Panc1 (cell line): ENCODE data around the gene NR6A1. TPM values are rescaled to one million over a fixed set of nuclear protein-coding genes. Genes with fewer than 3 reads are reported as not detected.

Source experiments
- ATAC-seq: fragments of 200-7000 bp; cut with Tn5 transposase; 2 replicates; pipeline ENCODE4 v1.9.1; 2020; ENCODE audit warnings: mild to moderate bottlenecking, moderate library complexity
- BruUV-seq: library from RNA; stranded (reverse); fragments of 400-500 nt; replicated peaks from 2 replicates; lab custom pipeline; 2021; lab: Mats Ljungman, UMichigan
- CTCF ChIA-PET: fragments of 300-600 bp; sonication (Branson Sonifier 250); formaldehyde crosslinking; loops from one replicate; lab custom pipeline; 2022; ENCODE audit warnings: antibody characterized with exemption; lab: Charles Lee
- POLR2A ChIA-PET: fragments of 300-600 bp; sonication (Branson Sonifier 250); formaldehyde crosslinking; loops from one replicate; lab custom pipeline; 2022; ENCODE audit warnings: antibody characterized with exemption; lab: Charles Lee
- DNase-seq: peaks from one replicate; pipeline ENCODE4 v3.0.0-alpha.2; 2010; ENCODE audit warnings: low read depth, low spot score
- H3K27ac ChIP-seq: 2 replicates; pipeline ENCODE4 v1.5.1; 2011; ENCODE audit warnings: mild to moderate bottlenecking, low read length, inconsistent platforms
- H3K27me3 ChIP-seq: fragments of 200-500 bp; sonication (Bioruptor generic); 2 replicates; pipeline ENCODE4 v1.6.0; 2014; ENCODE audit warnings: low read length, inconsistent platforms; ENCODE audit not compliant: control insufficient read depth, insufficient read depth
- H3K36me3 ChIP-seq: fragments of 200-500 bp; sonication (Bioruptor generic); 2 replicates; pipeline ENCODE4 v1.5.1; 2014; ENCODE audit warnings: inconsistent platforms, mild to moderate bottlenecking, low read length, moderate library complexity; ENCODE audit not compliant: control insufficient read depth, insufficient read depth
- H3K4me1 ChIP-seq: 2 replicates; pipeline ENCODE4 v1.5.1; 2011; ENCODE audit warnings: inconsistent platforms, mild to moderate bottlenecking, low read length, moderate library complexity; ENCODE audit not compliant: control insufficient read depth, insufficient read depth
- H3K4me3 ChIP-seq, 2 experiments: 2 replicates each; pipeline ENCODE4 v1.5.1; 2011 to 2012; ENCODE audit warnings: low read depth in 2 of 2, low read length in 2 of 2, mild to moderate bottlenecking in 2 of 2, inconsistent platforms in 1 of 2, moderate library complexity in 1 of 2
- H3K9me3 ChIP-seq: fragments of 200-500 bp; sonication (Bioruptor generic); 2 replicates; pipeline ENCODE4 v1.5.1; 2014; ENCODE audit warnings: low read depth, mild to moderate bottlenecking, inconsistent platforms, low read length, moderate library complexity; ENCODE audit not compliant: control insufficient read depth, insufficient read depth
- CTCF ChIP-seq: fragments of 450-650 bp; IDR thresholded peaks from 2 replicates; pipeline ENCODE4 v1.5.1; 2017; ENCODE audit warnings: mild to moderate bottlenecking
- POLR2AphosphoS5 ChIP-seq: IDR thresholded peaks from 2 replicates; pipeline ENCODE4 v1.6.1; 2012; ENCODE audit warnings: mild to moderate bottlenecking, low read depth, low read length, moderate library complexity
- REST ChIP-seq, 2 experiments: IDR thresholded peaks; 2 replicates each; pipeline ENCODE4 v1.6.1; 2011 to 2012; ENCODE audit warnings: low read depth in 2 of 2, control low read depth in 1 of 2, low read length in 1 of 2, mild to moderate bottlenecking in 1 of 2, moderate library complexity in 1 of 2; ENCODE audit not compliant: insufficient read depth in 1 of 2
- SIN3A ChIP-seq: IDR thresholded peaks from 2 replicates; pipeline ENCODE4 v1.6.1; 2012; ENCODE audit warnings: low read depth, mild to moderate bottlenecking, low read length, moderate library complexity, borderline replicate concordance; ENCODE audit not compliant: insufficient read depth
- TCF7L2 ChIP-seq: IDR thresholded peaks from 2 replicates; pipeline ENCODE4 v1.6.1; 2011; ENCODE audit warnings: mild to moderate bottlenecking, low read depth, low read length, inconsistent platforms
- in situ Hi-C: cut with HindIII; loops from 2 replicates; pipeline ENCODE4 v1.10.0; 2016; ENCODE audit warnings: low sequenced_read_pairs, low pct_unique_long_range_greater_than_20kb
- intact Hi-C: fragments of 100-400 bp; cut with micrococcal nuclease; formaldehyde crosslinking; loops from one replicate; pipeline ENCODE4 v1.10.0; 2022; ENCODE audit not compliant: unreplicated experiment
- total RNA-seq: library from RNA; stranded (reverse); gene quantifications from one replicate; pipeline ENCODE4 v1.2.1, GENCODE V29; 2021; ENCODE audit not compliant: unreplicated experiment

NR6A1 gene
- total RNA-seq, 1 experiment from 2014 or later = 7.6 TPM

GRCh38 chr9:124472770-124473169 is 298.3 kb downstream of the NR6A1 start:
- no TSS peak for BruUV-seq
- TF ChIP-seq TCF7L2 (no peak), POLR2AphosphoS5 (no peak), REST (IDR thresholded peaks at IDR 0.05; ENCODE audit: insufficient read depth in 1 of 2, low read depth in 2 of 2, low read length in 1 of 2) (no peak), SIN3A (no peak), CTCF (no peak)
- H3K36me3 ChIP-seq = no peaks in the 10 kb centered on the region
- intact Hi-C loops (no loop called here), in situ Hi-C loops (no loop called here)
- no peaks in the 10 kb centered on the region for H3K27me3 ChIP-seq
- ChIA-PET POLR2A (no interaction called here), CTCF (no interaction called here)
- H3K4me3 ChIP-seq = no peak overlapping the region
- DNase-seq (no peak), ATAC-seq (no peak)
- H3K27ac ChIP-seq = no peak overlapping the region
- H3K4me1 ChIP-seq = peaks cover 6% of the 10 kb centered on the region; the same call in 1 of the 2 replicates
- H3K9me3 ChIP-seq = no peaks in the 10 kb centered on the region

- ATAC-seq (no peak), DNase-seq (no peak)
- no TSS peak for BruUV-seq
- H3K4me1 ChIP-seq = no peaks in the 10 kb centered on the region
- no peak overlapping the region for H3K4me3 ChIP-seq
- POLR2A ChIA-PET = no interaction called here
- H3K27ac ChIP-seq = no peak overlapping the region
- in situ Hi-C loops = no loop called here
- CTCF ChIA-PET = no interaction called here
- no peaks in the 10 kb centered on the region for H3K27me3 ChIP-seq
- H3K9me3 ChIP-seq = no peaks in the 10 kb centered on the region
- H3K36me3 ChIP-seq = no peaks in the 10 kb centered on the region
- intact Hi-C loops = no loop called here
- TF ChIP-seq TCF7L2 (no peak), POLR2AphosphoS5 (no peak), REST (IDR thresholded peaks at IDR 0.05; ENCODE audit: insufficient read depth in 1 of 2, low read depth in 2 of 2, low read length in 1 of 2) (no peak), SIN3A (no peak), CTCF (no peak)
These were observed 299.4 kb downstream of the NR6A1 start for GRCh38 chr9:124471761-124472160.
